Stimulated activated CD8-positive, alpha-beta memory T cell treated with anti-CD3 and anti-CD28 coated beads, Interleukin-12 subunit alpha, Interleukin-12 subunit beta, amount 100 ng/mL, for 24 hours (primary cell): ENCODE results near the gene CCDC27.
"Not testable (repeated sequence)": the region's sequence is repeated elsewhere in the genome, so short reads cannot be mapped to it uniquely, and the experiment has no call there.

Experiments used
- DNase-seq: peaks from one replicate; pipeline ENCODE4 v3.0.0-alpha.2; 2020; ENCODE audit errors: extremely low read depth

The CCDC27 gene

GRCh38 chr1:3736708-3737107 is 15.5 kb upstream of the CCDC27 start:
- DNase-seq: no peak

- DNase-seq: no peak
These were observed 13.3 kb upstream of the CCDC27 start for GRCh38 chr1:3738943-3739342.

- no peak for DNase-seq
These were observed 12.2 kb upstream of the CCDC27 start for GRCh38 chr1:3740042-3740441.

GRCh38 chr1:3740752-3741151 is 11.5 kb upstream of the CCDC27 start:
- DNase-seq: no peak

GRCh38 chr1:3741566-3742438 is 10.4 kb upstream of the CCDC27 start:
- no peak for DNase-seq

- DNase-seq: no peak
These were observed 9.6 kb upstream of the CCDC27 start for GRCh38 chr1:3742439-3743298.

GRCh38 chr1:3743421-3743820 is 8.8 kb upstream of the CCDC27 start:
- DNase-seq: no peak

GRCh38 chr1:3743826-3744225 is 8.4 kb upstream of the CCDC27 start:
- DNase-seq: no peak

GRCh38 chr1:3744646-3745045 is 7.6 kb upstream of the CCDC27 start:
- no peak for DNase-seq

GRCh38 chr1:3745071-3745470 is 7.2 kb upstream of the CCDC27 start:
- no peak for DNase-seq

- DNase-seq: no peak
These were observed 6.5 kb upstream of the CCDC27 start for GRCh38 chr1:3745590-3746381.

GRCh38 chr1:3746389-3746829 is 5.8 kb upstream of the CCDC27 start:
- no peak for DNase-seq

- DNase-seq: peak; percentile 70
These were observed 5.3 kb upstream of the CCDC27 start for GRCh38 chr1:3746830-3747521.

GRCh38 chr1:3747522-3747848 is 4.8 kb upstream of the CCDC27 start:
- no peak for DNase-seq

- DNase-seq: no peak
These were observed 4.3 kb upstream of the CCDC27 start for GRCh38 chr1:3747903-3748302.

- not testable (repeated sequence) for DNase-seq
These were observed 3.8 kb upstream of the CCDC27 start for GRCh38 chr1:3748316-3748900.

GRCh38 chr1:3749512-3749911 is 2.7 kb upstream of the CCDC27 start:
- no peak for DNase-seq

- no peak for DNase-seq
These were observed 1.5 kb upstream of the CCDC27 start for GRCh38 chr1:3750741-3751140.

- no peak for DNase-seq
These were observed 1.6 kb downstream of the CCDC27 start for GRCh38 chr1:3753656-3754454.

- DNase-seq: no peak
These were observed 4.1 kb downstream of the CCDC27 start for GRCh38 chr1:3756394-3756793.
